Neural crest cell (in vitro differentiated cells): Measurements from ENCODE around the gene SLIT3. TPM values are rescaled to one million over a fixed set of nuclear protein-coding genes. Genes with fewer than 3 reads are reported as not detected.

Experiments
- DNase-seq: peaks from one replicate; pipeline ENCODE4 v3.0.0; 2021; ENCODE audit warnings: low read depth, mixed read lengths, low spot score
- H3K27ac Mint-ChIP-seq: one replicate; pipeline ENCODE4 v1.8.0; 2021; ENCODE audit warnings: mild to moderate bottlenecking, mixed read lengths; ENCODE audit not compliant: unreplicated experiment
- H3K27me3 Mint-ChIP-seq: 2 replicates; pipeline ENCODE4 v1.8.0; 2021; ENCODE audit warnings: low read depth, mild to moderate bottlenecking, mixed read lengths
- H3K36me3 Mint-ChIP-seq: 2 replicates; pipeline ENCODE4 v1.8.0; 2021; ENCODE audit warnings: low read depth, mild to moderate bottlenecking, mixed read lengths
- H3K4me1 Mint-ChIP-seq: 2 replicates; pipeline ENCODE4 v1.8.0; 2021; ENCODE audit warnings: mixed read lengths
- H3K4me3 Mint-ChIP-seq: one replicate; pipeline ENCODE4 v1.8.0; 2021; ENCODE audit warnings: mild to moderate bottlenecking, mixed read lengths
- H3K9me3 Mint-ChIP-seq: 2 replicates; pipeline ENCODE4 v1.8.0; 2021; ENCODE audit warnings: mixed read lengths
- CTCF ChIP-seq: fragments of 200-600 bp; sonication (generic); conservative IDR thresholded peaks from 2 replicates; pipeline ENCODE4 v1.5.0; 2021; ENCODE audit warnings: antibody characterized with exemption, mild to moderate bottlenecking
- total RNA-seq: library from RNA; stranded (reverse); gene quantifications from 2 replicates; pipeline ENCODE4 v1.2.1, GENCODE V29; 2021

Gene SLIT3
- total RNA-seq, 1 donor from 2014 or later, result 13.3 TPM

GRCh38 chr5:169103586-169104181, 197.3 kb downstream of the SLIT3 start:
- H3K4me3 Mint-ChIP-seq, result no peak overlapping the region
- TF ChIP-seq CTCF, result no peak
- H3K27ac Mint-ChIP-seq, result no peak overlapping the region
- no peaks in the 10 kb centered on the region for H3K36me3 Mint-ChIP-seq
- DNase-seq, result no peak
- H3K9me3 Mint-ChIP-seq, result peaks cover 5% of the 10 kb centered on the region
- H3K4me1 Mint-ChIP-seq, result peaks cover 10% of the 10 kb centered on the region
- H3K27me3 Mint-ChIP-seq, result no peaks in the 10 kb centered on the region

GRCh38 chr5:169101966-169102365, 199.0 kb downstream of the SLIT3 start:
- Mint-ChIP-seq H3K4me3 (no peak overlapping the region), H3K36me3 (no peaks in the 10 kb centered on the region), H3K27ac (no peak overlapping the region), H3K4me1 (peaks cover 13% of the 10 kb centered on the region), H3K9me3 (peaks cover 5% of the 10 kb centered on the region), H3K27me3 (no peaks in the 10 kb centered on the region)
- no peak for DNase-seq
- TF ChIP-seq CTCF, result no peak

GRCh38 chr5:169100735-169101075, 200.2 kb downstream of the SLIT3 start:
- no peaks in the 10 kb centered on the region for H3K27me3 Mint-ChIP-seq
- H3K9me3 Mint-ChIP-seq, result peaks cover 5% of the 10 kb centered on the region
- no peak for DNase-seq
- H3K36me3 Mint-ChIP-seq, result no peaks in the 10 kb centered on the region
- no peak overlapping the region for H3K27ac Mint-ChIP-seq
- H3K4me3 Mint-ChIP-seq, result no peak overlapping the region
- TF ChIP-seq CTCF, result no peak
- H3K4me1 Mint-ChIP-seq, result peaks cover 13% of the 10 kb centered on the region

- peaks cover 11% of the 10 kb centered on the region for H3K4me1 Mint-ChIP-seq
- DNase-seq, result no peak
- no peak for TF ChIP-seq CTCF
- H3K27ac Mint-ChIP-seq, result no peak overlapping the region
- H3K9me3 Mint-ChIP-seq, result peaks cover 5% of the 10 kb centered on the region
- H3K36me3 Mint-ChIP-seq, result no peaks in the 10 kb centered on the region
- H3K4me3 Mint-ChIP-seq, result no peak overlapping the region
- H3K27me3 Mint-ChIP-seq, result no peaks in the 10 kb centered on the region
Measured at GRCh38 chr5:169099801-169100734, 200.9 kb downstream of the SLIT3 start.

- TF ChIP-seq CTCF, result no peak
- Mint-ChIP-seq H3K27ac (no peak overlapping the region), H3K4me1 (peaks cover 4% of the 10 kb centered on the region), H3K27me3 (no peaks in the 10 kb centered on the region), H3K4me3 (no peak overlapping the region), H3K36me3 (no peaks in the 10 kb centered on the region), H3K9me3 (peaks cover 5% of the 10 kb centered on the region)
- DNase-seq, result no peak
Measured at GRCh38 chr5:169098331-169099121, 202.4 kb downstream of the SLIT3 start.
